PFSK-1 (cell line): ENCODE results near the gene AGPAT3.

Experiments used
- FOXP2 ChIP-seq: optimal IDR thresholded peaks from 2 replicates; pipeline ENCODE3; 2011; ENCODE audit warnings: borderline replicate concordance, control low read depth, inconsistent platforms; ENCODE audit not compliant: insufficient read depth; ENCODE audit errors: extremely low read length, extremely low read depth
- POLR2AphosphoS5 ChIP-seq: IDR thresholded peaks from 2 replicates; pipeline ENCODE4 v1.6.1; 2012; ENCODE audit warnings: low read depth, mild to moderate bottlenecking, control low read depth, low read length, moderate library complexity
- REST ChIP-seq, 2 experiments: IDR thresholded peaks; 2 replicates each; pipeline versions ENCODE4 v1.6.1 to v1.8.0; 2011 to 2012; ENCODE audit warnings: low read depth in 2 of 2, low read length in 2 of 2, control low read depth in 1 of 2, inconsistent platforms in 1 of 2, mild to moderate bottlenecking in 1 of 2, moderate library complexity in 1 of 2; ENCODE audit not compliant: insufficient read depth in 1 of 2
- SIN3A ChIP-seq: IDR thresholded peaks from 2 replicates; pipeline ENCODE4 v1.6.1; 2012; ENCODE audit warnings: mild to moderate bottlenecking, low read length, moderate library complexity, borderline replicate concordance; ENCODE audit not compliant: insufficient read depth
- TAF1 ChIP-seq: IDR thresholded peaks from 2 replicates; pipeline ENCODE4 v1.6.1; 2012; ENCODE audit warnings: low read length, control low read depth, borderline replicate concordance; ENCODE audit not compliant: insufficient read depth

DNA sequence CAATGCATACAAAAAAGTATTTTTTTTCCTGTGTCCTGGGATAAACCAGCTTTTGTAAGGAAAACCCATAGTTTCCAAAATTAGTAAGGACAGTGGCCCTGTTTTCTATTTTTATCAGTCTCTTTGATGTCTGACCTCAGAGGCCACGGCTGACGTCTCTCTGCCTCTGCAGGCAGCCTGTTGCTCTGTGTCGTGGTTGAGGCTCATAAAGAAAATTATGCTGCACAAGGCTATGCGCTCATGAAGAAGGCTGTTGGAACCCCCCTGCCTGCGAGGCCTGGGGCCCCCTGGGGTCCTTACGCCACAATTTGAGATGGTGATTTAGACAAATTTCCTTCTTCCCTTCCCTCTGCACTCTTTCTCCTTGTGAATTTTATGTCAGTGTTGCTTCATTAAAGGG lies 48.9 kb downstream of the AGPAT3 start:
- no peak for TF ChIP-seq REST (IDR thresholded peaks at IDR 0.05; ENCODE audit: insufficient read depth in 1 of 2, low read depth in 2 of 2, low read length in 2 of 2)
- TF ChIP-seq TAF1 = no peak
- no peak for TF ChIP-seq POLR2AphosphoS5
- no peak for TF ChIP-seq FOXP2
- no peak for TF ChIP-seq SIN3A
